Mesendoderm (in vitro differentiated cells): ENCODE results near the gene RSPH1.

ENCODE experiments used
- DNase-seq: peaks from one replicate; pipeline ENCODE4 v3.0.0; 2013
- H2AK5ac ChIP-seq: 2 replicates; pipeline ENCODE4 v1.6.1; 2013; ENCODE audit warnings: low read length, inconsistent platforms
- H2BK120ac ChIP-seq: 2 replicates; pipeline ENCODE4 v1.6.1; 2013; ENCODE audit warnings: low read depth, mild to moderate bottlenecking, low read length, moderate library complexity, mixed read lengths
- H2BK15ac ChIP-seq: replicated peaks from 2 replicates; pipeline ENCODE4 v1.6.1; 2013; ENCODE audit warnings: low read depth, mild to moderate bottlenecking, moderate library complexity
- H2BK5ac ChIP-seq: 2 replicates; pipeline ENCODE4 v1.6.1; 2013; ENCODE audit warnings: low read length, inconsistent platforms
- H3K18ac ChIP-seq: 2 replicates; pipeline ENCODE4 v1.6.1; 2013; ENCODE audit warnings: mild to moderate bottlenecking, low read length, mixed read lengths
- H3K23ac ChIP-seq: one replicate; pipeline ENCODE4 v1.6.1; 2013; ENCODE audit warnings: low read length
- H3K27ac ChIP-seq: 2 replicates; pipeline ENCODE4 v1.5.1; 2013; ENCODE audit warnings: low read depth, mild to moderate bottlenecking, inconsistent platforms, low read length, moderate library complexity
- H3K27me3 ChIP-seq: 2 replicates; pipeline ENCODE4 v1.6.1; 2013; ENCODE audit warnings: low read length, control low read depth, mild to moderate bottlenecking, inconsistent platforms; ENCODE audit not compliant: insufficient read depth, poor library complexity
- H3K36me3 ChIP-seq: 2 replicates; pipeline ENCODE4 v1.6.1; 2013; ENCODE audit warnings: low read length, inconsistent platforms; ENCODE audit not compliant: control insufficient read depth, insufficient read depth
- H3K4ac ChIP-seq: one replicate; pipeline ENCODE4 v1.6.1; 2013; ENCODE audit warnings: low read depth, mild to moderate bottlenecking, low read length, moderate library complexity
- H3K4me1 ChIP-seq: 2 replicates; pipeline ENCODE4 v1.6.1; 2013; ENCODE audit warnings: low read depth, low read length, inconsistent platforms; ENCODE audit not compliant: control insufficient read depth
- H3K4me2 ChIP-seq: 2 replicates; pipeline ENCODE4 v1.6.1; 2013; ENCODE audit warnings: low read length
- H3K4me3 ChIP-seq: 2 replicates; pipeline ENCODE4 v1.5.1; 2013; ENCODE audit warnings: mild to moderate bottlenecking, low read length
- H3K56ac ChIP-seq: one replicate; pipeline ENCODE4 v1.6.1; 2013; ENCODE audit warnings: low read length
- H3K79me1 ChIP-seq: 2 replicates; pipeline ENCODE4 v1.6.1; 2013; ENCODE audit warnings: low read length, inconsistent platforms
- H3K79me2 ChIP-seq: 2 replicates; pipeline ENCODE4 v1.6.1; 2013; ENCODE audit warnings: mild to moderate bottlenecking, low read length; ENCODE audit not compliant: control insufficient read depth, insufficient read depth
- H3K9ac ChIP-seq: 2 replicates; pipeline ENCODE4 v1.6.1; 2013; ENCODE audit warnings: low read length, inconsistent platforms
- H4K5ac ChIP-seq: one replicate; pipeline ENCODE4 v1.6.1; 2013; ENCODE audit warnings: low read length
- H4K8ac ChIP-seq: one replicate; pipeline ENCODE4 v1.6.1; 2013; ENCODE audit warnings: low read depth, mild to moderate bottlenecking, control low read depth, low read length, moderate library complexity
- WGBS: extraction: QIAGEN DNeasy Blood & Tissue Kit; methylation state at CpG from one replicate; pipeline ENCODE4 v1.1.7; 2013; ENCODE audit warnings: low lambda C conversion rate, missing lambda C conversion rate; ENCODE audit not compliant: insufficient coverage; ENCODE audit errors: extremely low coverage; 5-methylcytosine and 5-hydroxymethylcytosine counted together

RSPH1 gene

DNA sequence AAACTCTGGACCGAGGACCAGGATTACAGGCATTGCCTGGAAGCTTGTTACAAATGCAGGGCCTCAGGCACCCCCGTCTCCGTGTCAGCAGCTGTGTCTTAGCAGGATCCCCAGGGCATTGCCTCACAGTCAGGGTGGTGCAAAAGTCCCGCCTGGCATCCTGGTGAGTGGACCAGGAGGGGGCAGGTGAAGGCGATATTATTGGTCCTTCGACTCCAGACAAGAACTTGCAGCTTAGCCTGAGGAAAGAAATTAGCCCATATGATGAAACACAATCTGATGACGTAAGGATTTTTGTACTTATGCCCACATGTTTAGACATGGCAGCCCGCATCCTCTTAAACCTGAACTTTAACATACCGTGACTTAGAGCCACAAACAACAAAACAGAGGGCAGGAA is 40.8 kb downstream of the RSPH1 start:
- H3K27ac ChIP-seq = no peak overlapping the region
- H3K4ac ChIP-seq = no peak overlapping the region
- H3K56ac ChIP-seq = no peak overlapping the region
- H3K27me3 ChIP-seq = no peaks in the 10 kb centered on the region
- H3K23ac ChIP-seq = no peak overlapping the region
- no peak overlapping the region for H4K5ac ChIP-seq
- no peak overlapping the region for H2AK5ac ChIP-seq
- H2BK15ac ChIP-seq = no peak overlapping the region
- no peak overlapping the region for H3K18ac ChIP-seq
- H4K8ac ChIP-seq = no peak overlapping the region
- H3K4me1 ChIP-seq = no peaks in the 10 kb centered on the region
- no CpG with 5 or more reads among the region's 9 CpGs for WGBS
- H3K4me3 ChIP-seq = no peak overlapping the region
- no peak overlapping the region for H2BK5ac ChIP-seq
- H3K36me3 ChIP-seq = no peaks in the 10 kb centered on the region
- no peak for DNase-seq
- H3K79me2 ChIP-seq = no peaks in the 10 kb centered on the region
- no peak overlapping the region for H2BK120ac ChIP-seq
- no peak overlapping the region for H3K9ac ChIP-seq
- H3K79me1 ChIP-seq = no peaks in the 10 kb centered on the region
- H3K4me2 ChIP-seq = no peak overlapping the region

DNA sequence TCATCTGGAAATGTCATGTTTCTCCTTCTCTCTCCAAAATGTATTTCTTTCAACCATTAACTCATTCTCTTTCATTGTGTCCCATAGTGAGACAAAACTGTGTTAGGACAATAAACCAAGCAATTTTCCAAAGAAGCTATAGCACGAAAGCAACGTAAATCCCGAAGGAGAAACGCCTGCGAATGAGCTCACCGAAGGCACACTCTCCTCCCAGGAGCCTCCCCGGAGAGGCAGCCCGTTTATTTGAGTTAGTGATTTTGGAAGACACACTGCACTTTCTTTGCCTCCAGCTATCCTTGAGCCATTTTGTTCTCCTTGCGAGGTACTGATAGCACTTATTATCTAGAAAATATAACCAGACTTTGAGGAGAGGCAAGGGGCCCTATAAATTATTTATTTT is 41.2 kb downstream of the RSPH1 start:
- no peak overlapping the region for H3K23ac ChIP-seq
- H2BK15ac ChIP-seq = no peak overlapping the region
- DNase-seq = no peak
- H3K4ac ChIP-seq = no peak overlapping the region
- no peak overlapping the region for H3K4me3 ChIP-seq
- no peak overlapping the region for H4K8ac ChIP-seq
- no peak overlapping the region for H2BK5ac ChIP-seq
- H3K9ac ChIP-seq = no peak overlapping the region
- H3K18ac ChIP-seq = no peak overlapping the region
- no peak overlapping the region for H3K27ac ChIP-seq
- no peak overlapping the region for H2AK5ac ChIP-seq
- H3K56ac ChIP-seq = no peak overlapping the region
- H3K79me2 ChIP-seq = no peaks in the 10 kb centered on the region
- no peaks in the 10 kb centered on the region for H3K4me1 ChIP-seq
- no peaks in the 10 kb centered on the region for H3K79me1 ChIP-seq
- H3K4me2 ChIP-seq = no peak overlapping the region
- H3K27me3 ChIP-seq = no peaks in the 10 kb centered on the region
- no peak overlapping the region for H4K5ac ChIP-seq
- no peak overlapping the region for H2BK120ac ChIP-seq
- H3K36me3 ChIP-seq = no peaks in the 10 kb centered on the region
- WGBS = no CpG with 5 or more reads among the region's 9 CpGs

DNA sequence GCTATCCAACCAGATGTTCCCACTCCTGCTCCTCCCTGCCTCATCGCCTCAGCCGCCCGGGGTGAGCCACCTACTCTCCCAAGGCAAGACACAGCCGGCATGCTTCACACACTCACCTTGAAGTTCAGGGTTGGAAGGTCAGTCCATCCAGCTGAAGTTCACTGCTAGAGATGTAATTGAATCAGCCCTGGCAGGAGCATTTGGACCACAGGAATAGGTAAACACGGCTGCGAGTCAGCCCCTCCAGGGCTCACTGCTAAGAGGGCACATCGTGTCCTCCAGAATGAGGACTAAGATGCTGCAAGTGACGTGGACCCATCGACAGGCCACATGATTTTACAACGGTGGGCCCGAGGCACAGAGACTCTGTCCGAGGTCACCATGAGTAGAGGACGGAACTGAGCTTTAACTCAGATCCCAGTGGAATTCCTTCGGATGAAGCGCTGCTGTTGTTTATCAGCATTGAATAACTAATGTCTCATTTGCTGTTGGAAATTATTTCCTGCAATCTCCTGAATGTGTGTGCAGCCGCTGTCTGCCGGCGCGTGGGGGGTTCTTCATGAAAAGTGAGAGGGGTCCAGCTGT is 41.9 kb downstream of the RSPH1 start:
- Histone ChIP-seq H2BK15ac (no peak overlapping the region), H4K8ac (no peak overlapping the region), H2BK120ac (no peak overlapping the region), H3K18ac (no peak overlapping the region), H3K4me1 (no peaks in the 10 kb centered on the region), H3K27me3 (no peaks in the 10 kb centered on the region), H3K9ac (no peak overlapping the region), H3K79me2 (no peaks in the 10 kb centered on the region), H3K27ac (no peak overlapping the region), H3K23ac (no peak overlapping the region), H4K5ac (no peak overlapping the region), H3K36me3 (no peaks in the 10 kb centered on the region), H3K4me2 (no peak overlapping the region), H3K4ac (no peak overlapping the region), H3K4me3 (no peak overlapping the region), H3K56ac (no peak overlapping the region), H3K79me1 (no peaks in the 10 kb centered on the region), H2BK5ac (no peak overlapping the region), H2AK5ac (no peak overlapping the region)
- no CpG with 5 or more reads among the region's 19 CpGs for WGBS
- no peak for DNase-seq

DNA sequence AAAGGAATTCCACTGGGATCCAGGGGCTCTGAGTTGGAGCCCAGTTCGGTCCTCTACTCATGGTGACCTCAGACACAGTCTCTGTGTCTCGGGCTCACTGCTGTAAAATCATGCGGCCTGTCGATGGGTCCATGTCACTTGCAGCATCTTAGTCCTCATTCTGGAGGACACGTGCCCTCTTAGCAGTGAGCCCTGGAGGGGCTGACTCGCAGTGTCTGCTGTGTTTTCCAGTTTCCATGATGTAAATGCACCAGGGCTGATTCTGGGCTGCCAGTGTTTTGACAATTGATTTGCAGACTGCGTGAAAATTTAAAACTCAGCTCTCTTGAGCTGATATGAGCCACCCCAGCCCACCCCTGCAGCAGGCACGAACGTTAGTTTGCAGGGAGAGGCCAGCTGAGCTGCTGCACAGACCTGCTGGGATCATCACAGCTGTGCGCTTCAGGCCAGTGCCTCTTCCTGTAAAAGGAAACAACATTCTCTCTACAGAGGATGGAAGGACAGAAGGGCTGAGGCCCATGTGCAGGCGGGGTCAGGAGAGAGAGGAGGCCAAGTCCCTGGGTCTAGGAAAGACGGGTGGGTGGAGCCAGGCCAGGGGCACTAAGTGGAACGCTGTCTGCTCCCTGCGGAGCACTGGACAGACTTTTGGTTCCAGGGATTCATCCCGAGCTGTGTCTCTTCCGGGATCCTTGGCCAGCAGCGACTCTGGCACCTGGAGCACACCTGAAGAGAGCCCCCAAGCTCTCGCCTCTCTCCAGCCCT is 42.6 kb downstream of the RSPH1 start:
- Histone ChIP-seq H2BK5ac (no peak overlapping the region), H3K4ac (no peak overlapping the region), H3K27me3 (no peaks in the 10 kb centered on the region), H2BK120ac (no peak overlapping the region), H3K4me2 (no peak overlapping the region), H2BK15ac (no peak overlapping the region), H3K4me1 (no peaks in the 10 kb centered on the region), H3K36me3 (no peaks in the 10 kb centered on the region), H3K56ac (no peak overlapping the region), H3K27ac (no peak overlapping the region), H3K23ac (no peak overlapping the region), H3K79me1 (no peaks in the 10 kb centered on the region), H3K9ac (no peak overlapping the region), H3K4me3 (no peak overlapping the region), H3K79me2 (no peaks in the 10 kb centered on the region), H2AK5ac (no peak overlapping the region), H4K8ac (no peak overlapping the region), H4K5ac (no peak overlapping the region), H3K18ac (no peak overlapping the region)
- no peak for DNase-seq
- no CpG with 5 or more reads among the region's 18 CpGs for WGBS

DNA sequence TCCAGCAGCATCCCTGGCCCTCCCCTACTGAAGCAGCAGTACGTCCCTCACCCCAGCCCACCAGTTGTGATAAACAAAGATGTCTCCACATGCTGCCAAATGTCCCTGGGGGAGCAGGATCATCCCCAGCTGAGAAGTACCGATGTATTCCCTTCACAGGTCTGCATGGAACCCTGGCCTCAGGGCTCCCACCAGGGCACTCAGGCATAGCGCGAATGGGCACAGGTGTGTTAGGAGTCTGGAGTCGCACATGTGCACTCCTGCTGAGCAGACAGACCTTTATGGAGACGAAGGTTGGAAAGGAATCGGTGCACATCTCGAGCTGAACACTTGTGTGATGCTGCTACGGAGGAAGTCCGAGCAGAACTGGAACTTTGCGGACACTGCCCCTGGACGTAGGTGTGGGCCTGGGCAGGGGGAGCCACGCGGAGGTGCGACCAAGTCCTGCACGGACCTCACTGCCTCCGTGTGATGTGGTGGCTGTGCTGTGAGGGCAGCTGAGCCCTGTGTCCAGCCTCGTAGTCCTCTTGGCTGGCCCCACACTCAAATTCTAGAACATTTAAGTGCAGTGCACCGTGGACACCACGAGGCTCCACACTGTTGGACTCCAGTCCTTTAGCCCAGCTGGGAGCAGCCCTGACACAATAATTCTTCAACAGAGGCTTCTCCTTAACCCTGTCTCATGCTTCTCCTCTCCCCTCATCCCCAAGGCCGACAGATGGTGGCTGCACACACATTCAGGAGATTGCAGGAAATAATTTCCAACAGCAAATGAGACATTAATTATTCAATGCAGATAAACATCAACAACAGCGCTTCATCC is 43.4 kb downstream of the RSPH1 start:
- Histone ChIP-seq H2AK5ac (no peak overlapping the region), H2BK5ac (no peak overlapping the region), H4K5ac (no peak overlapping the region), H4K8ac (no peak overlapping the region), H3K27ac (no peak overlapping the region), H3K9ac (no peak overlapping the region), H3K18ac (no peak overlapping the region), H2BK120ac (no peak overlapping the region), H3K4me3 (no peak overlapping the region), H3K79me1 (no peaks in the 10 kb centered on the region), H3K36me3 (no peaks in the 10 kb centered on the region), H3K4me1 (no peaks in the 10 kb centered on the region), H3K27me3 (no peaks in the 10 kb centered on the region), H3K23ac (no peak overlapping the region), H3K79me2 (no peaks in the 10 kb centered on the region), H3K4me2 (no peak overlapping the region), H2BK15ac (no peak overlapping the region), H3K56ac (no peak overlapping the region), H3K4ac (no peak overlapping the region)
- no CpG with 5 or more reads among the region's 22 CpGs for WGBS
- no peak for DNase-seq
